ENCODE data around the gene RBM18. TPM values are rescaled to one million over a fixed set of nuclear protein-coding genes. Genes with fewer than 3 reads are reported as not detected.
A peak's percentile ranks its signal among the peaks of the same experiment; 100 is the strongest.

The RBM18 gene
- total RNA-seq, 2 donors from 2014 or later = 30.0 to 35.8 TPM

GRCh38 chr9:122201641-122202040 lies 63.0 kb downstream of the RBM18 start:
- DNase-seq (no peak), ATAC-seq (replicated peaks in 1 of 2) (peak; percentile 59 to 69)
- no peak overlapping the region for H3K4me3 Mint-ChIP-seq
- no peak overlapping the region for H3K27ac Mint-ChIP-seq
- no peaks in the 10 kb centered on the region for H3K9me3 Mint-ChIP-seq
- no peaks in the 10 kb centered on the region for H3K36me3 Mint-ChIP-seq (ENCODE audit: insufficient read depth in 2 of 2)
- H3K27me3 Mint-ChIP-seq (ENCODE audit: low read depth) = peaks cover 14% of the 10 kb centered on the region
- H3K4me1 Mint-ChIP-seq (ENCODE audit: low read depth) = no peaks in the 10 kb centered on the region

GRCh38 chr9:122200960-122201595 lies 63.6 kb downstream of the RBM18 start:
- ATAC-seq (replicated peaks in 1 of 2) (no peak), DNase-seq (no peak)
- Mint-ChIP-seq H3K27me3 (ENCODE audit: low read depth) (peaks cover 13% of the 10 kb centered on the region), H3K4me1 (ENCODE audit: low read depth) (no peaks in the 10 kb centered on the region), H3K36me3 (ENCODE audit: insufficient read depth in 2 of 2) (no peaks in the 10 kb centered on the region), H3K9me3 (no peaks in the 10 kb centered on the region), H3K27ac (no peak overlapping the region), H3K4me3 (no peak overlapping the region)

GRCh38 chr9:122197882-122198281 lies 66.8 kb downstream of the RBM18 start:
- no peak for ATAC-seq (replicated peaks in 1 of 2)

GRCh38 chr9:122197426-122197825 lies 67.2 kb downstream of the RBM18 start:
- Mint-ChIP-seq H3K36me3 (ENCODE audit: insufficient read depth in 2 of 2) (no peaks in the 10 kb centered on the region), H3K4me1 (ENCODE audit: low read depth) (no peaks in the 10 kb centered on the region), H3K4me3 (no peak overlapping the region), H3K27me3 (ENCODE audit: low read depth) (peaks cover 13% of the 10 kb centered on the region), H3K27ac (no peak overlapping the region), H3K9me3 (no peaks in the 10 kb centered on the region)
- no peak for ATAC-seq (replicated peaks in 1 of 2)
- DNase-seq = no peak

More at GRCh38 chr9:122197882-122198281, 66.8 kb downstream of the RBM18 start:
- no peaks in the 10 kb centered on the region for H3K9me3 Mint-ChIP-seq
- H3K27ac Mint-ChIP-seq = no peak overlapping the region
- no peaks in the 10 kb centered on the region for H3K4me1 Mint-ChIP-seq (ENCODE audit: low read depth)
- H3K4me3 Mint-ChIP-seq = no peak overlapping the region
- no peaks in the 10 kb centered on the region for H3K36me3 Mint-ChIP-seq (ENCODE audit: insufficient read depth in 2 of 2)
- peaks cover 13% of the 10 kb centered on the region for H3K27me3 Mint-ChIP-seq (ENCODE audit: low read depth)
- no peak for DNase-seq

- DNase-seq (no peak), ATAC-seq (replicated peaks in 1 of 2) (no peak)
- H3K4me3 Mint-ChIP-seq = no peak overlapping the region
- no peak overlapping the region for H3K27ac Mint-ChIP-seq
- H3K27me3 Mint-ChIP-seq (ENCODE audit: low read depth) = peaks cover 13% of the 10 kb centered on the region
- no peaks in the 10 kb centered on the region for H3K4me1 Mint-ChIP-seq (ENCODE audit: low read depth)
- no peaks in the 10 kb centered on the region for H3K9me3 Mint-ChIP-seq
- no peaks in the 10 kb centered on the region for H3K36me3 Mint-ChIP-seq (ENCODE audit: insufficient read depth in 2 of 2)
Observed at GRCh38 chr9:122195875-122196274, 68.8 kb downstream of the RBM18 start.

- Mint-ChIP-seq H3K36me3 (ENCODE audit: insufficient read depth in 2 of 2) (no peaks in the 10 kb centered on the region), H3K4me3 (no peak overlapping the region), H3K4me1 (ENCODE audit: low read depth) (no peaks in the 10 kb centered on the region), H3K9me3 (no peaks in the 10 kb centered on the region), H3K27ac (no peak overlapping the region), H3K27me3 (ENCODE audit: low read depth) (peaks cover 13% of the 10 kb centered on the region)
- ATAC-seq (replicated peaks in 1 of 2) = no peak
- DNase-seq = no peak
Observed at GRCh38 chr9:122193651-122194050, 71.0 kb downstream of the RBM18 start.

GRCh38 chr9:122192914-122193525 lies 71.6 kb downstream of the RBM18 start:
- Mint-ChIP-seq H3K36me3 (ENCODE audit: insufficient read depth in 2 of 2) (no peaks in the 10 kb centered on the region), H3K27ac (no peak overlapping the region), H3K4me1 (ENCODE audit: low read depth) (no peaks in the 10 kb centered on the region), H3K27me3 (ENCODE audit: low read depth) (peaks cover 7% of the 10 kb centered on the region), H3K9me3 (no peaks in the 10 kb centered on the region), H3K4me3 (no peak overlapping the region)
- DNase-seq = no peak
- ATAC-seq (replicated peaks in 1 of 2) = no peak

- Mint-ChIP-seq H3K4me1 (ENCODE audit: low read depth) (no peaks in the 10 kb centered on the region), H3K4me3 (no peak overlapping the region), H3K27me3 (ENCODE audit: low read depth) (peaks cover 7% of the 10 kb centered on the region), H3K27ac (no peak overlapping the region), H3K36me3 (ENCODE audit: insufficient read depth in 2 of 2) (no peaks in the 10 kb centered on the region), H3K9me3 (no peaks in the 10 kb centered on the region)
- ATAC-seq (replicated peaks in 1 of 2) (no peak), DNase-seq (no peak)
Observed at GRCh38 chr9:122192261-122192875, 72.3 kb downstream of the RBM18 start.

- Mint-ChIP-seq H3K27me3 (ENCODE audit: low read depth) (no peaks in the 10 kb centered on the region), H3K27ac (no peak overlapping the region), H3K4me3 (no peak overlapping the region), H3K9me3 (no peaks in the 10 kb centered on the region), H3K4me1 (ENCODE audit: low read depth) (no peaks in the 10 kb centered on the region), H3K36me3 (ENCODE audit: insufficient read depth in 2 of 2) (no peaks in the 10 kb centered on the region)
- ATAC-seq (replicated peaks in 1 of 2) (no peak), DNase-seq (no peak)
Observed at GRCh38 chr9:122191584-122191983, 73.1 kb downstream of the RBM18 start.

GRCh38 chr9:122190597-122191381 lies 73.9 kb downstream of the RBM18 start:
- no peak overlapping the region for H3K27ac Mint-ChIP-seq
- H3K27me3 Mint-ChIP-seq (ENCODE audit: low read depth) = no peaks in the 10 kb centered on the region
- H3K36me3 Mint-ChIP-seq (ENCODE audit: insufficient read depth in 2 of 2) = no peaks in the 10 kb centered on the region
- ATAC-seq (replicated peaks in 1 of 2) (peak; percentile 43 to 70), DNase-seq (peak in 1 of 2 donors; percentile 13)
- no peaks in the 10 kb centered on the region for H3K4me1 Mint-ChIP-seq (ENCODE audit: low read depth)
- H3K9me3 Mint-ChIP-seq = no peaks in the 10 kb centered on the region
- no peak overlapping the region for H3K4me3 Mint-ChIP-seq

GRCh38 chr9:122188369-122188768 lies 76.3 kb downstream of the RBM18 start:
- H3K9me3 Mint-ChIP-seq = no peaks in the 10 kb centered on the region
- peaks cover 3% of the 10 kb centered on the region for H3K27me3 Mint-ChIP-seq (ENCODE audit: low read depth)
- H3K36me3 Mint-ChIP-seq (ENCODE audit: insufficient read depth in 2 of 2) = no peaks in the 10 kb centered on the region
- no peaks in the 10 kb centered on the region for H3K4me1 Mint-ChIP-seq (ENCODE audit: low read depth)
- H3K27ac Mint-ChIP-seq = no peak overlapping the region
- no peak for ATAC-seq (replicated peaks in 1 of 2)
- H3K4me3 Mint-ChIP-seq = no peak overlapping the region
- DNase-seq = no peak

All from activated T-cell treated with anti-CD3 and anti-CD28 coated beads, Interleukin-2, amount 50 U/mL, for 72 hours (primary cell).